ENCODE results near the gene TC2N. TPM values are rescaled to one million over a fixed set of nuclear protein-coding genes. Genes with fewer than 3 reads are reported as not detected.

TC2N gene
- total and polyA plus RNA-seq, 2 donors = 23.9 to 42.5 TPM

DNA sequence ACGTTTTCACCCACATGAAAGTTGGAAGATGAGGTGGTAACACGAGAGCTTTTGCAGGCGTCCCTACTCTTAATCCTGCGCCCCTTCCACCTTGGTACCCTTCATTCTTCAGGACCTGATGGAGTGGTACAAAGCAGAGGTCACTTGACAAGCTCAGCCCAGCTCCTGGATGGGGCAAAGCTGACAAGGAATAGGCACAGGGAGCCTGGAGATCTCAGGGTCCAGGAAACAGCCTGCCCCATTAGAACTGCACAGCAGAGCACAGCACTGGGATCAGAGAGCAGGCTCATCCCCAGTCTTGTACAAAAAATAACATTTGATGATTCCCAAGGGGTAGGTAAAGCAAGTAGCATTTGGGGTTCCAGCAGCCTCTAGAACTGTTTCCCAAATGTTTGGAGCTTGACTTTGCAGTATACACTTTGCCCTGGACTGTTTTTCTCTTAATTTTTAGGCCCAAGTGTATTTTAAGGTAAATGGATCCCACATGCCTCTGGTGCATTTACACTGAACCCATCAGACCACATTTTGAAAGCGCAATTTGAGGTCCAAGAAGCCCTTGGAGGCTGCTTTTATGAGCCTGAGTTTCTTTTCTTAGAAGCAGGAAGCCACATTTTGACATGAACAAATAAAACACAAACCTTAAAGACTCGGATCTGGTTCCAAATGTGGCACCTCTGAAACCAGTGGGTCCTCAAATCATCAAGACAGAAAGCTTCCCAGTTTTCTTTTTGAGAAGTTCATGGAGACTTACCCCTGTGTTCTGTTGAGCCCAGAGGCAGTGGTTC lies 633 bp downstream of the TC2N start:
- H3K27ac ChIP-seq (ENCODE audit: low read depth in 1 of 2, low read length in 1 of 2) = peak overlapping the region; percentile 78 to 86
- 58% methylated on average over 6 of the region's 6 CpGs for WGBS

DNA sequence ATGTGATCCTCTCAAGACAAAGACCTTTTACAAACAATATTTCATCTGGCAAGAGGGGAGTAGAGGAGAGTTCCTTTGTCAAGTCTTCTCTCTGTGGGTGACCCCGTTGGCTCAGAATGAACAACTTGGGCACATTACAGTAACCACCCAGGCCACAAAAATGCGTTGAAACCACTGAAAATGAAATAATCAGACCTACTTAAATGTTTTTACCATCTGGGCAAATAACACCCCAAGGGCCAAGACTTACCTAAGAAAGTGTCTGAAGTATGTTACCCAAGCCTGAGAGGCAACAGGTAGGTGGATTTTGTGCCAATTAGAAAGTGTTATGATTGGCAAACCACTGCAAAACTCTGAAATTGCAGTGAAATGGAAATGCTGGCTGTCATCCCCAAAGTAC lies 1.3 kb downstream of the TC2N start:
- peak overlapping the region in 1 of 2 donors; percentile 61 for H3K27ac ChIP-seq (ENCODE audit: low read depth in 1 of 2, low read length in 1 of 2)
- 31% methylated on average over 2 of the region's 2 CpGs for WGBS

More for the DNA sequence above, 633 bp downstream of the TC2N start:
- Histone ChIP-seq H3K9me3 (ENCODE audit: control insufficient read depth in 2 of 2, insufficient read depth in 1 of 2, low read length in 1 of 2) (peaks cover 1 to 5% of the 10 kb centered on the region in 2 donors), H3K4me1 (ENCODE audit: control insufficient read depth in 2 of 2, insufficient read depth in 2 of 2, low read length in 2 of 2) (peaks cover 51 to 72% of the 10 kb centered on the region in 2 donors), H3K27me3 (ENCODE audit: control insufficient read depth in 2 of 2, insufficient read depth in 1 of 2, low read length in 1 of 2) (no peaks in the 10 kb centered on the region), H3K4me3 (ENCODE audit: low read length in 2 of 2) (peak overlapping the region; percentile 26), H3K36me3 (ENCODE audit: control insufficient read depth in 2 of 2, insufficient read depth in 2 of 2, low read length in 1 of 2) (peaks cover 11% of the 10 kb centered on the region in 2 donors)
- peak in 1 of 9 donors; percentile 59 for DNase-seq (ENCODE audit: low read depth in 6 of 9, low spot score in 9 of 9)

DNA sequence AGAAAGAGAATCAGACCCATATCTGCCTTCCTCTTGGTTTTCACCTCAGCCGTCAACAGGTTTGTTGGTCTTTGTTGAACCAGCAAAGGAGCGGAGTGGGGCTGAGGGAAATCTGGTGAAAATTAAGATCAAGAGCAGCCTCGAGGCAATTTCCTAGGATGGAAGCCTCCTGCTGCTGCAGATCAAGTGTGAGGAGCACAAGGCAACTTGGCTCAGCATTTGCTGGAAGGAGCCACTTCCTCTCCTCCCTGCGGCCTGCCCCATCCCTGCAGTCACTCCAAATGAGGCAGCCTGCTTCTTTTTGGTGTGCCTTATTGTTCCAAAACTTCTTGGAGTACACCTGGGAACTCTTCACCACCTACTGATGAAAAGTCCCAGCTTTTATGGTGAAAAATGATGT lies 4.9 kb downstream of the TC2N start:
- WGBS = 79% methylated on average over 4 of the region's 4 CpGs
- Histone ChIP-seq H3K36me3 (ENCODE audit: control insufficient read depth in 2 of 2, insufficient read depth in 2 of 2, low read length in 1 of 2) (peaks cover 0 to 3% of the 10 kb centered on the region in 2 donors), H3K9me3 (ENCODE audit: control insufficient read depth in 2 of 2, insufficient read depth in 1 of 2, low read length in 1 of 2) (no peaks in the 10 kb centered on the region), H3K27me3 (ENCODE audit: control insufficient read depth in 2 of 2, insufficient read depth in 1 of 2, low read length in 1 of 2) (no peaks in the 10 kb centered on the region), H3K4me3 (ENCODE audit: low read length in 2 of 2) (no peak overlapping the region), H3K4me1 (ENCODE audit: control insufficient read depth in 2 of 2, insufficient read depth in 2 of 2, low read length in 2 of 2) (peaks cover 23 to 43% of the 10 kb centered on the region in 2 donors), H3K27ac (ENCODE audit: low read depth in 1 of 2, low read length in 1 of 2) (peak overlapping the region in 1 of 2 donors; percentile 61)
- no peak for DNase-seq (ENCODE audit: low read depth in 6 of 9, low spot score in 9 of 9)

More for the DNA sequence above, 1.3 kb downstream of the TC2N start:
- Histone ChIP-seq H3K27me3 (ENCODE audit: control insufficient read depth in 2 of 2, insufficient read depth in 1 of 2, low read length in 1 of 2) (no peaks in the 10 kb centered on the region), H3K4me1 (ENCODE audit: control insufficient read depth in 2 of 2, insufficient read depth in 2 of 2, low read length in 2 of 2) (peaks cover 50 to 72% of the 10 kb centered on the region in 2 donors), H3K4me3 (ENCODE audit: low read length in 2 of 2) (peak overlapping the region; percentile 26), H3K36me3 (ENCODE audit: control insufficient read depth in 2 of 2, insufficient read depth in 2 of 2, low read length in 1 of 2) (peaks cover 11% of the 10 kb centered on the region in 2 donors), H3K9me3 (ENCODE audit: control insufficient read depth in 2 of 2, insufficient read depth in 1 of 2, low read length in 1 of 2) (peaks cover 1 to 5% of the 10 kb centered on the region in 2 donors)
- no peak for DNase-seq (ENCODE audit: low read depth in 6 of 9, low spot score in 9 of 9)

GRCh38 chr14:91861091-91861490 lies 6.2 kb downstream of the TC2N start:
- Histone ChIP-seq H3K27ac (ENCODE audit: low read depth in 1 of 2, low read length in 1 of 2) (peak overlapping the region; percentile 84 to 90), H3K4me1 (ENCODE audit: control insufficient read depth in 2 of 2, insufficient read depth in 2 of 2, low read length in 2 of 2) (peaks cover 16 to 31% of the 10 kb centered on the region in 2 donors), H3K9me3 (ENCODE audit: control insufficient read depth in 2 of 2, insufficient read depth in 1 of 2, low read length in 1 of 2) (no peaks in the 10 kb centered on the region), H3K27me3 (ENCODE audit: control insufficient read depth in 2 of 2, insufficient read depth in 1 of 2, low read length in 1 of 2) (no peaks in the 10 kb centered on the region), H3K4me3 (ENCODE audit: low read length in 2 of 2) (no peak overlapping the region), H3K36me3 (ENCODE audit: control insufficient read depth in 2 of 2, insufficient read depth in 2 of 2, low read length in 1 of 2) (peaks cover 0 to 3% of the 10 kb centered on the region in 2 donors)
- 57% methylated on average over 2 of the region's 2 CpGs for WGBS
- peak in 1 of 9 donors; percentile 68 for DNase-seq (ENCODE audit: low read depth in 6 of 9, low spot score in 9 of 9)

DNA sequence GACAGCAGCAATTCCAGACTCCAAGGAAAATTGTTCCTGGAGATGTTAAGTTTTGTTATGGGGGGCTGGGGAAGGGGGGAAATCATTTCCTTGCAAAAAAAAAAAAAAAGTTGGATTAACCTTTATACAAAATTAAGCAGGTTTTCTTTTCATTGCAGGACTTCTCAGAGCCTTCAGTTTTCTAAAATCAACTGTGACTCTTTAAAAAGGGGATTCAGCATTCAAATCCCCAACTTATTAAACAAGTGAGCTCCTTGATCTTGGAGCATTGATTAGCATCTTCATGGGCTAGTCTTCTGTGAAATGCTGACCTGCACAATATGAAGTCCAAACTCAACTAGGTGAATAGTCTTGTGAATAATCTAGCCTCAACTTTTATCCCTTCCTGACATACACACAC lies 7.1 kb downstream of the TC2N start:
- Histone ChIP-seq H3K27ac (ENCODE audit: low read depth in 1 of 2, low read length in 1 of 2) (no peak overlapping the region), H3K27me3 (ENCODE audit: control insufficient read depth in 2 of 2, insufficient read depth in 1 of 2, low read length in 1 of 2) (no peaks in the 10 kb centered on the region), H3K9me3 (ENCODE audit: control insufficient read depth in 2 of 2, insufficient read depth in 1 of 2, low read length in 1 of 2) (no peaks in the 10 kb centered on the region), H3K36me3 (ENCODE audit: control insufficient read depth in 2 of 2, insufficient read depth in 2 of 2, low read length in 1 of 2) (peaks cover 0 to 3% of the 10 kb centered on the region in 2 donors), H3K4me3 (ENCODE audit: low read length in 2 of 2) (no peak overlapping the region), H3K4me1 (ENCODE audit: control insufficient read depth in 2 of 2, insufficient read depth in 2 of 2, low read length in 2 of 2) (peaks cover 19 to 31% of the 10 kb centered on the region in 2 donors)
- DNase-seq (ENCODE audit: low read depth in 6 of 9, low spot score in 9 of 9) = no peak

DNA sequence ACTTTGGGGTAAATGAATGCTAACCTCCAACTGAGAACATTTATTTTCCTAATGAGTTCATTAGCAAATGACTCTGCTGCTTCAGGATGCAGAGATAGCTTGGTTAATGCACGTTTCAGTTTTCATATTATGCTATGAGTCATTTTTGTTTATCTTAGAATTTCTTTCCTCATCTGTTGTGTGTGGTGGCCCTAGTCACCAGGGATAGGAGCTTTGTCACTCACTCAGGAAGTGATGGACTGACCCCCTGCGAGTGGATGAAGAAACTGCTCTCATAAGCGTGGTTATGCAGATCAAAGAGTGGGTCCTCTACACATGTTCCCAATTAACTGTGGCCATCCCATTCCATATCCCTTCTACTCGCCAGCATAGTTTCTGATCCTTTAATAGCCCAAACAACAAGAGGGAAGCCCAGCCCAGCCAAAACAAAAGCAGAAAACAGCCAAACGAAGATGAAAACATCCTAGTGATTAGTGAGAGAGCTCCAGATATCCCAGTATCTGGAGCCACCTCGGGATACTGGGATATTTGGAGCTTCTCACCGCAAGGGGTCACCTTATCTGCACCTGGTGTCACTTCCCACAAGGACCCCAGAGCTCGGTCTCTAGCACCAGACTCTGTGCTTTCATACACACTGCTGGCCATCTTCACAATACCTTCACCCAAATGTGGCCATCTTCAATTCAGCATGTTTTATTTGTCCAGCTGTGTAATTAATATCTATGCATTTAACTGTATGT lies 8.6 kb downstream of the TC2N start:
- Histone ChIP-seq H3K4me3 (ENCODE audit: low read length in 2 of 2) (no peak overlapping the region), H3K27me3 (ENCODE audit: control insufficient read depth in 2 of 2, insufficient read depth in 1 of 2, low read length in 1 of 2) (no peaks in the 10 kb centered on the region), H3K4me1 (ENCODE audit: control insufficient read depth in 2 of 2, insufficient read depth in 2 of 2, low read length in 2 of 2) (peaks cover 25 to 43% of the 10 kb centered on the region in 2 donors), H3K9me3 (ENCODE audit: control insufficient read depth in 2 of 2, insufficient read depth in 1 of 2, low read length in 1 of 2) (no peaks in the 10 kb centered on the region), H3K27ac (ENCODE audit: low read depth in 1 of 2, low read length in 1 of 2) (no peak overlapping the region), H3K36me3 (ENCODE audit: control insufficient read depth in 2 of 2, insufficient read depth in 2 of 2, low read length in 1 of 2) (peaks cover 0 to 3% of the 10 kb centered on the region in 2 donors)
- 67% methylated on average over 8 of the region's 8 CpGs for WGBS
- no peak for DNase-seq (ENCODE audit: low read depth in 6 of 9, low spot score in 9 of 9)

- H3K4me1 ChIP-seq (ENCODE audit: control insufficient read depth in 2 of 2, insufficient read depth in 2 of 2, low read length in 2 of 2) = peaks cover 22 to 37% of the 10 kb centered on the region in 2 donors
- H3K4me3 ChIP-seq (ENCODE audit: low read length in 2 of 2) = no peak overlapping the region
These were observed 9.7 kb downstream of the TC2N start for GRCh38 chr14:91857614-91858013.

GRCh38 chr14:91854327-91854934 lies 12.9 kb downstream of the TC2N start:
- DNase-seq (ENCODE audit: low read depth in 6 of 9, low spot score in 9 of 9) = no peak
- H3K4me1 ChIP-seq (ENCODE audit: control insufficient read depth in 2 of 2, insufficient read depth in 2 of 2, low read length in 2 of 2) = peaks cover 13 to 15% of the 10 kb centered on the region in 2 donors

More at GRCh38 chr14:91857614-91858013, 9.7 kb downstream of the TC2N start:
- peaks cover 0 to 3% of the 10 kb centered on the region in 2 donors for H3K36me3 ChIP-seq (ENCODE audit: control insufficient read depth in 2 of 2, insufficient read depth in 2 of 2, low read length in 1 of 2)
- no peak for DNase-seq (ENCODE audit: low read depth in 6 of 9, low spot score in 9 of 9)
- WGBS = 98% methylated on average over 2 of the region's 2 CpGs
- H3K27me3 ChIP-seq (ENCODE audit: control insufficient read depth in 2 of 2, insufficient read depth in 1 of 2, low read length in 1 of 2) = no peaks in the 10 kb centered on the region
- H3K9me3 ChIP-seq (ENCODE audit: control insufficient read depth in 2 of 2, insufficient read depth in 1 of 2, low read length in 1 of 2) = no peaks in the 10 kb centered on the region
- H3K27ac ChIP-seq (ENCODE audit: low read depth in 1 of 2, low read length in 1 of 2) = no peak overlapping the region

More at GRCh38 chr14:91854327-91854934, 12.9 kb downstream of the TC2N start:
- Histone ChIP-seq H3K36me3 (ENCODE audit: control insufficient read depth in 2 of 2, insufficient read depth in 2 of 2, low read length in 1 of 2) (no peaks in the 10 kb centered on the region), H3K27ac (ENCODE audit: low read depth in 1 of 2, low read length in 1 of 2) (no peak overlapping the region), H3K9me3 (ENCODE audit: control insufficient read depth in 2 of 2, insufficient read depth in 1 of 2, low read length in 1 of 2) (no peaks in the 10 kb centered on the region), H3K27me3 (ENCODE audit: control insufficient read depth in 2 of 2, insufficient read depth in 1 of 2, low read length in 1 of 2) (no peaks in the 10 kb centered on the region), H3K4me3 (ENCODE audit: low read length in 2 of 2) (no peak overlapping the region)
- whole genome bisulfite sequencing = 94% methylated on average over 2 of the region's 2 CpGs
